Activated CD8-positive, alpha-beta memory T cell treated with anti-CD3 and anti-CD28 coated beads for 4 hours (primary cell): ENCODE results near the gene RGS6.

Experiments
- DNase-seq, 2 donors: peaks; one replicate each; pipeline ENCODE4 v3.0.0-alpha.2; 2020; ENCODE audit warnings: low read depth in 2 of 2

Gene RGS6

GRCh38 chr14:72014486-72014885 lies 82.3 kb downstream of the RGS6 start:
- no peak for DNase-seq

GRCh38 chr14:72017290-72017689 lies 85.1 kb downstream of the RGS6 start:
- DNase-seq = no peak

DNA sequence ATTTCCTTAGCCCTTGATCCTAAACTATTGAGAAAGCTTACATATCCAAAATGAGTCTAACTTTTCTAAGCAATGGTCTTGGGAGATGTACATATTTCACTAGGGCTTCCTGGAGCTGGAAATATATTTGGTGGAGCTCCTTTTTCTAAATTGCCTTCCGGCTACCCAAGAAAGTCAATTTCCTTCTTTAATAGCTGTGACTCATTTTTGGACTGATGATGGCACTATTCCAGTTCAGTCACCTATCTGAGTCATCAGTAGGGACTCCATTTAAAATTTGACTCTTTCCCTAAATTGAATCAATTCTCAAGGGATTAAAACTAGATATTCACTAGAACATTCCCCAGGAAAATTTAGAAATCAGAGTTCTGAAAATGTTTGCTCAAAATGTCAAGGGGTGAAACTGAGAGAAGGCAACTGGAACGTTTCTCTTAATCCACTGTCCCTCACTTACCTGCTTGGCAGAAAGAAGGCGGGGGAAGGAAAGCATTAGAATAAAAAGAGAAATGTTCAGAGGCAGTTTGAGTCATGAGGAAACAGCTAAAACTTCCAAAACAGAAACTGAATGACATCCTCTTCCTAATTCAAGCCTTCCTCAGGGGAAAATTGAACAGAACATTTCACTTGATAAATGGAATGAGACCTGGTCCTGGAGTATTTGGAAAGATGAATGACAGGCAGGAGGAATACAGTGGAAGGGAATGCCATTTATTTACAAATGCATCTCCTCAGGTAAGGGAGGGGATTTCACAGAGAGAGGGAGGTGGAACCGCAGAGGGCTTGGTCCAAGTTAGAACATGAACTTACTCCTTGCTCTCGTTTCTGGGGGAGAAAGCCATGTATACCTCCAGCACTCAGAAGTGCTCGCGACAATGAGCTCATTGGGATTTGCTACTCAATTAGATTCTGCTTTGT lies 91.2 kb downstream of the RGS6 start:
- DNase-seq = no peak

DNA sequence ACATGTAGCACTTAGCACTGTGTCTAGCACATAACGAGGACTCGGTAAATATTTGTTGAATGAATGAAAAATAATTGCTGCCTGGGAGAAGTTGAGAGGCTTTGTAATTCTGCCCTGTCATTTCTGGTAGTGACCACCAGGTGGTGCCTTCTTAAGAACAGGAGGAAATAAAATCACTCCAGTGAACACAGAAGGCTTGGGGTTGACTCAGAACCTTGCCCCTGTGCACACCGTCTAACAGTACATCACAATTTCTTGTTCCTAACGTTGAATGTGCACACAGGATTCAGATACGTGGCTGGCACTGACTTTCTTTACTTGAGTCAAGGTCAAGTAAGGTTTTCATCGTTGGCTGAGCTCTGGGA lies 91.8 kb downstream of the RGS6 start:
- DNase-seq = peak in 1 of 2 donors; percentile 13

DNA sequence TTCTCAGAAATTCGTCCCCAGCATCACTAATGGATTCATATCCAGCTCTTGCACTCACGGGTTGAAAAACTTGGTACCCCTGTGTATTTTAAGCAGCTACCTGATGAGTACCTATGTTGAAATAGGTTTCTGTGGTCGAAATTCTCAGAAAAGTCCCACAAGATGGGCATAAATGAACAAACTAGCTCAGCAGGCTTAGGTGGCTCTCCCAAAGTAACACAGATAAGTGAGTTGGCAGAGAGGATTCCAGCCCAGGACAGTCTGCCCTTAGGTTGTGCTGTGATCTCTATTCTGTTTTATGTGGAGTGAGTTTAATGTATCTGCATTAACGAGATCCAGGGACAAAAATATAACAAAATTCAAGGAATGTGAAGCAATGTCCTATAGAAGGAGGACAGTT lies 92.3 kb downstream of the RGS6 start:
- DNase-seq = no peak

GRCh38 chr14:72026536-72026935 lies 94.3 kb downstream of the RGS6 start:
- DNase-seq = no peak

DNA sequence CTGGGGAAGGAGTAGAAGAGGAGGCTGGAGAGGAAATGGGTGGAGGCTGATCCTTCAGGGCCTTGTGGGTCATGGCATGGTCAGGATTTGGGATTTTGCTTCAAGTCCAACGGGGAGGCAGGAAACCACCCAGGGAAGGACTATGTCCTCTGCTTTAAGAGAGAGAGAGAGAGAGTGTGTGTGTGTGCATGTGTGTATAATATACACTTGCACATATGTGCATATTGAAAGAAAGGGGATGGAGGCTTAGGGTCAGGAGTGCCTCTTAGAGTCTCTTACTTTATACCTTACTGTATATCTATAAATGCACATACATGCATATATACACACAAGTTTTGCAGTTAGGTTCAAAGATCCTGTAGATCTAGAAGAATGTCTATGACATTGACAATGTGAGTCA lies 94.8 kb downstream of the RGS6 start:
- no peak for DNase-seq

GRCh38 chr14:72033365-72033764 lies 101.1 kb downstream of the RGS6 start:
- no peak for DNase-seq

DNA sequence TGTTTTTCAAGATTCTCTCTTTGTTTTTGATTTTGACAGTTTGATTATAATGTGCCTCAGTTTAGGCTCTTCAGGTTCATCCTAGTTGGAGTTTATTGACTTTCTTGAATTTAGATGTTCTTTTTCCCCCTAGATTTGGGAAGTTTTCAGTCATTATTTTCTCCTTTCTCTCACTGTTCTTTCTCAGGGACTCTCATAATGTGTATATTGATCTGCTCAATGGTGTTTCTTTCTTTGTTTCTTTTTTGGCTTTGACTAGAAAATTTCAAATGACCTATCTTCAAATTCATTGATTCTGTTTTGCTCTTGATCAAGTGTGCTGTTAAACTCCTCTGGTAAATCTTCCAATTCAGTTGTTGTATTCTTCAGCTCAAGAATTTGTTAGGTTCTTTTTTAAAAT lies 108.3 kb downstream of the RGS6 start:
- DNase-seq = no peak

DNA sequence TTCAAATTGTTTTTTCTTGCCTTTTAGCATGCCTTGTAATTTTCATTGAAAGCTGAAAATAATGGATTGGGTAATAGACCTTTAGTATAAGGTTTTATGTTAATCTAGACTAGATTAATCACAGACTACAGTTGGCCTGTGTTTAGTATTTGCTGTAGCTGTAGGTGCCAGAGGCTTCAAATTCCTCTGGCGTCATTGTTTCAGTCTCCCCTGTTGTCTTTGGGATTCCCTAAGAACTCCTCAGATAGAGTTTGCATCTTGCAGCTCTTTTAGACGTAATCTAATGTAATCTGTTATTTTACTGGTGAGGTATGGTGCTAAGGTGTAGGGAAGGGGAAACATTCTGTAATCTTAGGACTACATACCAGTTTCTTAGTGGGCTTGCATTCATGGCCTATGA lies 113.0 kb downstream of the RGS6 start:
- DNase-seq = no peak

DNA sequence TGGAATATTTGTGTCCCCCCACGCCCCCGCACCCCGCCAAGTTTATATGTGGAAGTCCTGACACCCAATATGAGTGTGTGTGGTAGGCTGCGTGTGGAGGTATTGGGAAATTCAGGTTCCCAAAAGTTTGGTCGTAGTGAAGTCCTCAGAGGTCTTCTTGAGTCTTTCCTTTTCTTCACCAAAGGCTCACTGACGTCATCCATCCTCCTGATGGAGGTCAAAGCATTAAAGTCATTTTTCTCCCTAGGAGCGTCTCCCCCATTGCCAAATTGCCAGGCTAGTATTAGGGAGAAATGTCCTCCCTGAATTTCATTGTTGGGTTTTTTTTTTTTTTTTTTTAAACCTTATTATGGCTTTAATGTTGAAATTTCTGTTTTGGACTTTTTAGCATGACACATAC lies 113.7 kb downstream of the RGS6 start:
- DNase-seq = no peak

- no peak for DNase-seq
Observed at GRCh38 chr14:72049462-72049861, 117.2 kb downstream of the RGS6 start.

GRCh38 chr14:72052356-72052755 lies 120.1 kb downstream of the RGS6 start:
- DNase-seq = no peak

DNA sequence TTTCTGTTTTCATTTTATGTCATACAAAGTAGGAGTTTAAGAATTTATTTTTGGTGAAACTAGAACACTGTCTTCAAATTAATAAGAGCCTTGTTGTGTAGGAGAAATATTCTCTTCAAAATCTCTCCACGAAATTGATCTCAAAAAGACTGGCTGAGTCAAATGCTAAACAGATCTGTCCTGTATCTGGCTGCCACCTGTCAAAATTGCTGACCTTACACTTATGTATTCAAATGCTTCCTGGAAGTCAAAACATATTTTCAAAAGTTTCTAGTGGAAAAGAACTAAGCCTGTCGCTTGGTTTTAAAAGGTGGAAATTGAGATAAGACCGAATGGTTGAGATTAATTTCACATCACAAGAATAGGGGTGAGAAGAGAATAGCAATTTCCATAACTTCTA lies 121.4 kb downstream of the RGS6 start:
- DNase-seq = no peak

GRCh38 chr14:72054911-72055310 lies 122.7 kb downstream of the RGS6 start:
- no peak for DNase-seq

DNA sequence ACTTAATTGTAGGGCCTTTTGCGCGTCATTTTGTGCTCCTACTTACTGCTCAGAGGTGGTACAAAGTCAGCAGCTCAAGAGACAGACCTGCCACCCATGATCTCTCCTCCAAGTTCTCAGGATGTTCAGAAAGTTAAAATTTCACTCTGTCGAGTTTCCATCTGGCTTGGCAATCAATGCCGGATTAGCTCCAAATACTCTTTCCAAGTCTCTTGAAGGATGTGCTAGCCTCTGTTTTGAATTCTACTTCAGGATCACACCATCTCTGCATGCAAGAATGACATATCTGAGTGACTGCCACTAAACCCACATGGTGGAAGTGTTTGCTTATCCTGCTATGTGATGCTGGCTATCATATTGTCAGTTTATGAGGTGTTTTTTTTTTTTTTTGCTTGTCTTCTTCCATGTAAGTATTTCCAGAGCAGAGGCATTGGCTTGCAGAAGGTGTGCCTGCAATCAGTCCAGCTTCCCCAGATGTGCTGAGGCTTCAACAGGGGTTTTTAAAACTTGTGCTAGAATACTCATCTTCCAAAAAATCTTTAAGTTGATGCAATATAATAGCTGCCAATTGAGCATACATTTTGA lies 125.6 kb downstream of the RGS6 start:
- no peak for DNase-seq

DNA sequence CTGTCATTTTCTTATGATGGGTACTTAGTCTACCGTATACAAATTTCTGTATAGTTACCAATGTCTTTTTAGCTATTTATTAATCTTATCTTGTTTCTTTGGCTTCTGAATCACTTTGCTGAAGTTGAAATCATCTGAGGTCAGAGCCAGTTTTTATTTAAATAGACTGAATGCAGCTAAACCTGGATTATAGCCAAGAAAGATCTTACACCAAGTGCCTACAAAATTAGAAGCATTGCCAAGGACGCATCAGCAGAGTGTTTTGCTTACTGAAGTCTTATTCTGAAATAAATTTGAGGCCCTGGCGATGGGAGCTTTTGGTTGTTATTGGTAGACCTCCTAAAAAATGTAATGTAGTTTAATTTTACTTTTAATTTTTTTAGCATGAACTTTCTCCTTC lies 128.2 kb downstream of the RGS6 start:
- DNase-seq = no peak

- no peak for DNase-seq
Observed at GRCh38 chr14:72060917-72061316, 128.7 kb downstream of the RGS6 start.

DNA sequence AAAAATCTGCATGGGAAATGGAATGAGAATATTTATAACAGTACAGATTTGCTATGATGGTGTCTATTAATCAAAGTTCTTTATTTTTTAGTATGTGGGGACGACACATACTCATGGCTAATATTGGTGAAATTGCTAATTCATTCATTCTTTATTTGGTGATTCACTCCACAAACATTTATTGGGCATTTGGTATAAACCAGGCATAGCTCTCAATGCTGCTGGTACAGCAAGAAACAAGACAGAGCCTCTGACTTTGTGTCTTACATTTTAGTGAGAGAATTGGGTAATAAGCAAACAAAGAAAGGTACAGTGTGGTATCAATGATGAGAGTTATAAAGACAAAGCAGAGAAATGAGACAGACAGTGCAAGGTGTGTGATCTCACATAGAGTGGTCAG lies 129.5 kb downstream of the RGS6 start:
- no peak for DNase-seq

DNA sequence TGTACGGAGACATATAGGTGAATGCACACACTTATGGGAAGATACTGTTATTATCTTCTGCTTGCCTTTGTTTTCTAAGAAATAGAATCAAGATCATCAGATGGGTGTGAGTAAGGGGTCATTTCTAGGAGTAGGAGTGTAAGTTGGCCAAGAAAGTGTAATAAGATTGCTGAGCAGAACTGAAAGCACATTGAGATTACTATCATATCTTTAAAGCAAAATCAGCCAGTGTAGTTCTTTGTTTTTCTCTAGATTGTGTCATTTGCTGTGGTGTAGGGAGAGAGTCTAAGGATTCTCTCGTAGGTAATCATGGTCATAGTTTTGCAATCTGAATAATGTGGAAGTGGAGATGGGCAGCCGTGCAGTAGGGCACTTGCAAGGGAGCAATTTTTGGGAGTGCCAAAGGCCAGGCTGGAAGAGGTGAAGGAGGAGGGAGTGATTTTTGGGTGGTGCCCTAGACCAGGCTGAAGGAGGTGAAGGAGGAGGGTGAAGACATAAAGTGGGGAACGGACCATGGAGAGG lies 131.6 kb downstream of the RGS6 start:
- no peak for DNase-seq

DNA sequence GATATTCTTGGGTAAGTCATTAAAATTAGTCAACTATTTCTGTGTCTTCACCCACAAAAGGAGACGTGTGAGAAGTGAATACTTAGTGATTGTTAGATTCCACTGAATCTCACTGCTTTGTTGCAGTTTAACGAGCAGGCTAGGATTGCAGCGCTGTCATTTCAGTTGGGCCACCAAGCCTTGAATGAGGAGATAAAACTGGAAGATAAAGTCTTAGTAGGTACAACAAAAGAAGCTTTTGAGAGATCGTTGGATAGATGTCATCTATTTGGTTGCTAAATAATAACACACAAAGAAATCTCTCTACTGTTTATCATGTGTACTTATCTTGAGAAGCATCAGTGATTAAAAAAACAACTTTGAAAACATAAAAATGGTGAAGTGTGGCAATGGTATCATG lies 132.3 kb downstream of the RGS6 start:
- no peak for DNase-seq

GRCh38 chr14:72070458-72070857 lies 138.2 kb downstream of the RGS6 start:
- no peak for DNase-seq

DNA sequence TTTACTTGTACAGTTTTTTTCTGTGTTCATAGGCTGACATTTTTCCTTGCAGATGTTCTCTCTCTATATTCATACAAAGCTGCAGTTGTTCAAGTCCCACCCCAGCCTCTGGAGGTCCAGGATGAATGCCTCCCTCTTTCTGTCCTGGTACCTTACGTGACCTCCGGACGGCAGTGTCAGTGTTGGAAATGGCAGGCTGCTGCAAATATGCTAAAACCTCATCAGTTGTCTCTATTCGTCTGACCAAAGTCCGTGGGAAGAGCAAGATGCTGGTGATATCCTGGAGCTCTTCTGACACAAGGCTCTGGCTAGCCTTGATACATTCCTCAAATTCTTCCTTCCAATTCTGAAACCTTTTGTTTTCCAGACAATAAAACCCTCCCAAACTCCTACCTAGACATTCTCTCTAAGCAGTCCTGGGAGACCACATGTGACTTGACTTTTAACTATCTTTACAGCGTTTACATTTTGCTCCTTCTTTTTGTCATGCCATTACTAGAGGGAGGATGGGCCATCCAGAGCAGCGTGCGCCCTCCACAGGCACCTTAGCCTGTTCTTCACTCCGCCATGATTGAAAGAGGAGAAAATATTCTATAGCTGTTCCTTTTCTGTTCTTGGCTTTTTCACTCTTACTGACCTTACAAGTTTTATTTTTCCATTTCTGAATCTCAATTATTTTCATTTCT lies 143.6 kb downstream of the RGS6 start:
- DNase-seq = no peak
